ENCODE measurements around the gene NCAN. TPM values are rescaled to one million over a fixed set of nuclear protein-coding genes. Genes with fewer than 3 reads are reported as not detected.

The NCAN gene
- total RNA-seq, 1 experiment from 2014 or later, result 0.15 TPM

DNA sequence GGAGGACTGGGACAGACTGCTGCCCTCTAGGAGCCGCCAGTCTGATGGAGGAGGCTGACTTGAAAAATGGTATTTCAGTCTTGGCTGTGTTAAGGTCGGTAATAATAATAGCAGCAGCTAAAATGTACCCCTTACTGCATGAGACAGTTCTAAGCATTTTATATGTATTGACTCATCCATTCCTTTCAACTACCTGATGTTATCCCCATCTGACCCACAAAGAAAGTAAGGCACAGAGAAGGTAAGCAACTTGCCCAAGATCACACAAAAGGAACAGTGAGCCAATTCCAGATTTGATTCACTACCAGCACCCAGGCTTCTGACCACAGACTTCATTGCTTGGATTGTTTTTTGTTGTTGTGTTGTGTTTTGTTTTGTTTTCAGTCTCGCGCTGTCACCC is 4.0 kb downstream of the NCAN start:
- CTCF ChIA-PET, result no interaction called here
- Histone ChIP-seq H3K36me3 (ENCODE audit: control insufficient read depth, insufficient read depth, low read length) (no peaks in the 10 kb centered on the region), H3K4me3 (ENCODE audit: low read depth in 2 of 2, low read length in 2 of 2) (no peak overlapping the region), H3K4me1 (ENCODE audit: control insufficient read depth, insufficient read depth, low read length) (no peaks in the 10 kb centered on the region), H3K9me3 (ENCODE audit: control insufficient read depth, insufficient read depth, low read depth, low read length) (no peaks in the 10 kb centered on the region), H3K27ac (ENCODE audit: low read length) (no peak overlapping the region), H3K27me3 (ENCODE audit: control insufficient read depth, insufficient read depth, low read length) (no peaks in the 10 kb centered on the region)
- in situ Hi-C loops (cut with HindIII; ENCODE audit: low pct_unique_long_range_greater_than_20kb, low sequenced_read_pairs) (no loop called here), intact Hi-C loops (cut with micrococcal nuclease; ENCODE audit: unreplicated experiment) (no loop called here)
- TF ChIP-seq CTCF (IDR thresholded peaks at IDR 0.05) (no peak), TCF7L2 (IDR thresholded peaks at IDR 0.05; ENCODE audit: low read depth, low read length) (no peak), SIN3A (IDR thresholded peaks at IDR 0.05; ENCODE audit: borderline replicate concordance, insufficient read depth, low read depth, low read length) (no peak), REST (IDR thresholded peaks at IDR 0.05; ENCODE audit: insufficient read depth in 1 of 2, low read depth in 2 of 2, low read length in 1 of 2) (no peak), POLR2AphosphoS5 (IDR thresholded peaks at IDR 0.05; ENCODE audit: low read depth, low read length) (no peak)
- DNase-seq (ENCODE audit: low read depth, low spot score) (no peak), ATAC-seq (no peak)
- BruUV-seq (replicated peaks), result no TSS peak
- POLR2A ChIA-PET, result no interaction called here

GRCh38 chr19:19217099-19217498 is 5.3 kb downstream of the NCAN start:
- intact Hi-C loops (cut with micrococcal nuclease; ENCODE audit: unreplicated experiment) (no loop called here), in situ Hi-C loops (cut with HindIII; ENCODE audit: low pct_unique_long_range_greater_than_20kb, low sequenced_read_pairs) (no loop called here)
- ChIA-PET CTCF (no interaction called here), POLR2A (interaction anchor here (0.7 kb wide), 1 partner anchor 219 kb away, joined by 3 read pairs; no protein-coding TSS in a partner anchor)
- H3K27me3 ChIP-seq (ENCODE audit: control insufficient read depth, insufficient read depth, low read length), result no peaks in the 10 kb centered on the region
- H3K9me3 ChIP-seq (ENCODE audit: control insufficient read depth, insufficient read depth, low read depth, low read length), result no peaks in the 10 kb centered on the region
- H3K4me3 ChIP-seq (ENCODE audit: low read depth in 2 of 2, low read length in 2 of 2), result no peak overlapping the region
- no peak for TF ChIP-seq REST (IDR thresholded peaks at IDR 0.05; ENCODE audit: insufficient read depth in 1 of 2, low read depth in 2 of 2, low read length in 1 of 2)
- TF ChIP-seq POLR2AphosphoS5 (IDR thresholded peaks at IDR 0.05; ENCODE audit: low read depth, low read length), result no peak
- no peak for TF ChIP-seq SIN3A (IDR thresholded peaks at IDR 0.05; ENCODE audit: borderline replicate concordance, insufficient read depth, low read depth, low read length)
- TF ChIP-seq CTCF (IDR thresholded peaks at IDR 0.05), result no peak; the same call in 1 of the 2 replicates
- no peak for TF ChIP-seq TCF7L2 (IDR thresholded peaks at IDR 0.05; ENCODE audit: low read depth, low read length)
- H3K36me3 ChIP-seq (ENCODE audit: control insufficient read depth, insufficient read depth, low read length), result no peaks in the 10 kb centered on the region
- H3K27ac ChIP-seq (ENCODE audit: low read length), result no peak overlapping the region
- ATAC-seq (no peak), DNase-seq (ENCODE audit: low read depth, low spot score) (no peak)
- no TSS peak for BruUV-seq (replicated peaks)
- no peaks in the 10 kb centered on the region for H3K4me1 ChIP-seq (ENCODE audit: control insufficient read depth, insufficient read depth, low read length)
